ENCODE measurements around the gene PIN1. TPM values are rescaled to one million over a fixed set of nuclear protein-coding genes. Genes with fewer than 3 reads are reported as not detected.

Gene PIN1
- total and polyA plus RNA-seq, 2 of the 13 experiments (the other 11 are each of a cell fraction or from before 2014, with no cell fraction given): 31.9 to 72.0 TPM

DNA sequence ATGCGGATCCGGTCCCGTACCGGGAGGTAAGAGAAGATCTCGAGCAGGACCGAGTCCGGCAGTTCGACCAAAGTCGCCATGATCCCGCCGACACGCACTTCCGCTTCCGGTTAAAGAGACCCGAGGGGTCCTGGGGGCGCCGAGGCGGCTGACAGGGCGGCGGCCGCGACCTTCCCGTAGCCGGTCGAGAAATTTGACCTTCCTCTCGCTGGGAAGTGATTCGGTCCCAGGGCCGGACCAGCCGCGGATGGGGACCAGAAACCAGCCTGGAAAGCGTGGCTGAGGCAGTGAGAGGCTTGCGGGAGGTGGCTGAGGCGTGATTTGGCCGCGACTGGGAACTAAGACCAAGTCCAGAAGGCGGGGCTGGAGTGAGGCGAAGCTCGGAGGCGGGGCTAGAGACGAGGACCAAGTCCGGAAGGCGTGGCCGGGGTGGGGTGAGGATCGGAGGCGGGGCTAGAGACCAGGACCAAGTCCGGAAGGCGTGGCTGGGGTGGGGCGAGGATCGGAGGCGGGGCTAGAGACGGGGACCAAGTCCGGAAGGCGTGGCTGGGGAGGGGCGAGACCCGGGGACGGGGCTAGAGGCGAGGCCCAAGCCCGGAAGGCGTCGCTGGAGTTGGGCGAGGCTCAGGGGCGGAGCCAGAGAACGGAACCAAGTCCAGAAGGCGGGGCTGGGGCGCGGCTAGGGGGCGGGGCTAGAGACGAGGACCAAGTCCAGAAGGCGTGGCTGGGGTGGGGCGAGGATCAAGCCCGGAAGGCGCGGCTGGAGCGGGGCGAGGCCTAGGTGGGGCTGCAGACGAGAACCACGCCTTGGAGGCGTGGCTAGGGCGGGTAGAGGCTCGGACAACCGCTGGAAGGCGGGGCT lies 16.2 kb upstream of the PIN1 start, which contains the start of gene FBXL12 (continued):
- TF ChIP-seq ZNF552 (CRISPR knock-in tag; IDR thresholded peaks at IDR 0.05; ENCODE audit: borderline replicate concordance): 0 out of 2 replicates have a peak, but pooled peaks have one; percentile 0
- TF ChIP-seq MEF2D (CRISPR knock-in tag; IDR thresholded peaks at IDR 0.05): peak; percentile 67
- TF ChIP-seq AGO1 (IDR thresholded peaks at IDR 0.05; ENCODE audit: low read depth, low read length, poor library complexity, severe bottlenecking): peak; percentile 55
- no peak for TF ChIP-seq STAG1 (CRISPR knock-in tag; IDR thresholded peaks at IDR 0.05)
- no peak for TF ChIP-seq ZNF549 (CRISPR knock-in tag; IDR thresholded peaks at IDR 0.05)
- peak; percentile 80; the same call in 1 of the 2 replicates for TF ChIP-seq HIVEP1 (CRISPR knock-in tag; IDR thresholded peaks at IDR 0.05)
- TF ChIP-seq ATAD3A (CRISPR knock-in tag; IDR thresholded peaks at IDR 0.05): no peak
- peak; percentile 82; the same call in 1 of the 2 replicates for TF ChIP-seq ZNF274 (CRISPR knock-in tag; IDR thresholded peaks at IDR 0.05)
- TF ChIP-seq TBP (CRISPR knock-in tag; IDR thresholded peaks at IDR 0.05): no peak
- no peak for TF ChIP-seq ZNF17 (CRISPR knock-in tag; IDR thresholded peaks at IDR 0.05)
- 0 out of 2 replicates have a peak, but pooled peaks have one; percentile 13 for TF ChIP-seq FOXP4 (CRISPR knock-in tag; IDR thresholded peaks at IDR 0.05)
- TF ChIP-seq GPN1 (CRISPR knock-in tag; IDR thresholded peaks at IDR 0.05; ENCODE audit: borderline replicate concordance): no peak
- no peak for TF ChIP-seq NFRKB (IDR thresholded peaks at IDR 0.05)
- no peak for TF ChIP-seq ZNF512B (CRISPR knock-in tag; IDR thresholded peaks at IDR 0.05; ENCODE audit: borderline replicate concordance)
- no peak for TF ChIP-seq ZNF570 (CRISPR knock-in tag; IDR thresholded peaks at IDR 0.05; ENCODE audit: borderline replicate concordance)
- no peak for TF ChIP-seq ZNF317 (CRISPR knock-in tag; IDR thresholded peaks at IDR 0.05)
- TF ChIP-seq CREM (IDR thresholded peaks at IDR 0.05): peak; percentile 71; the same call in 1 of the 2 replicates
- TF ChIP-seq CREM (CRISPR knock-in tag; IDR thresholded peaks at IDR 0.05): no peak
- TF ChIP-seq TARDBP (CRISPR knock-in tag; IDR thresholded peaks at IDR 0.05): 0 out of 2 replicates have a peak, but pooled peaks have one; percentile 61
- TF ChIP-seq ARID2 (CRISPR knock-in tag; IDR thresholded peaks at IDR 0.05; ENCODE audit: borderline replicate concordance): no peak
- no peak for TF ChIP-seq NFE2L1 (CRISPR knock-in tag; IDR thresholded peaks at IDR 0.05; ENCODE audit: borderline replicate concordance)
- TF ChIP-seq ATF2 (CRISPR knock-in tag; IDR thresholded peaks at IDR 0.05): no peak
- TF ChIP-seq MTERF4 (CRISPR knock-in tag; IDR thresholded peaks at IDR 0.05): no peak
- peak; percentile 54 for TF ChIP-seq SOX5 (CRISPR knock-in tag; IDR thresholded peaks at IDR 0.05; ENCODE audit: borderline replicate concordance)
